Heart left ventricle (tissue), 16 donors: ENCODE results near the gene ITGB5. TPM values are rescaled to one million over a fixed set of nuclear protein-coding genes. Genes with fewer than 3 reads are reported as not detected.

Experiments
- ATAC-seq, 4 donors: fragments of 200-7000 bp; cut with Tn5 transposase; one replicate each; pipeline ENCODE4 v1.9.1; 2020 to 2022; ENCODE audit warnings: moderate library complexity in 4 of 4, mild to moderate bottlenecking in 3 of 4, moderate number of reproducible peaks in 1 of 4
- DNase-seq, 5 donors: peaks; one replicate each; pipeline ENCODE4 v3.0.0-alpha.2; 2020
- H3K27ac ChIP-seq, 12 donors: fragments of 200-600 bp; sonication (generic) in 4 of 12; one replicate each; pipeline versions ENCODE4 v1.5.0 to v1.8.0; 2016 to 2022; ENCODE audit warnings: mild to moderate bottlenecking in 2 of 12
- H3K27me3 ChIP-seq, 9 donors: fragments of 200-600 bp; sonication (generic) in 2 of 9; one replicate each; pipeline versions ENCODE4 v1.5.1 to v1.8.0; 2016 to 2022; ENCODE audit warnings: mild to moderate bottlenecking in 3 of 9
- H3K36me3 ChIP-seq, 9 donors: fragments of 200-600 bp; sonication (generic) in 2 of 9; one replicate each; pipeline versions ENCODE4 v1.5.0 to v1.8.0; 2018 to 2022; ENCODE audit warnings: mild to moderate bottlenecking in 2 of 9
- H3K4me1 ChIP-seq, 12 donors: fragments of 200-600 bp; sonication (generic) in 4 of 12; one replicate each; pipeline versions ENCODE4 v1.5.0 to v1.8.0; 2016 to 2022; ENCODE audit warnings: mild to moderate bottlenecking in 3 of 12
- H3K4me3 ChIP-seq, 12 donors: fragments of 200-600 bp; sonication (generic) in 4 of 12; one replicate each; pipeline versions ENCODE4 v1.5.0 to v1.8.0; 2017 to 2022; ENCODE audit warnings: mild to moderate bottlenecking in 9 of 12, moderate library complexity in 4 of 12
- H3K9me3 ChIP-seq, 12 donors: fragments of 200-600 bp; sonication (generic) in 4 of 12; one replicate each; pipeline versions ENCODE4 v1.5.0 to v1.8.0; 2016 to 2022; ENCODE audit warnings: mild to moderate bottlenecking in 1 of 12
- CTCF ChIP-seq, 12 donors: fragments of 200-600 bp; sonication (generic) in 4 of 12; IDR thresholded peaks; one replicate each; pipeline versions ENCODE4 v1.5.0 to v1.8.0; 2018 to 2022; ENCODE audit warnings: antibody characterized with exemption in 12 of 12, mild to moderate bottlenecking in 5 of 12
- POLR2A ChIP-seq, 2 donors: fragments of 450-650 bp; IDR thresholded peaks; one replicate each; pipeline ENCODE4 v1.6.1; 2017; ENCODE audit warnings: antibody characterized with exemption in 2 of 2, mild to moderate bottlenecking in 2 of 2, moderate library complexity in 2 of 2
- WGBS, 4 donors: extraction: QIAGEN DNeasy Blood & Tissue Kit in 2 of 4; methylation state at CpG; one replicate each; pipeline versions ENCODE4 v1.1.5 to v1.1.7; 2013 to 2018; 5-methylcytosine and 5-hydroxymethylcytosine counted together
- intact Hi-C, 10 donors: fragments of 100-400 bp; cut with DNase I; formaldehyde crosslinking; loops; one replicate each; pipeline versions ENCODE4 v1.11.1 to v1.14.2; 2022
- polyA plus RNA-seq, 2 donors: library from polyadenylated mRNA; stranded (reverse); fragments of 200-250 nt; gene quantifications; one replicate each; pipeline ENCODE4 v1.2.3, GENCODE V29; 2013
- total RNA-seq, 9 donors: library from RNA; depleted of rRNA in 2 of 9; stranded (reverse); fragments of >200 nt in 2 of 9; fragmentation: NEBNext Ultra II Directional in 3 of 9; extraction: Animal tissue kit (Norgen Biotek cat#: 25700) in 3 of 9; gene quantifications; one replicate each; pipeline versions ENCODE4 v1.1.0 to v1.2.4, GENCODE V29; 2016 to 2023
- donor health status: ischemic (EF 13 %, LVEDD 7.1; RV severe dilation, severe dysfunction).
- donor health status: healthy with polysubstance abuse.
- donor health status: DM: no; HTN: yes; CAD: no.
- donor health status: DM: no; HTN: no; CAD: no.
- donor health status: ischemic (EF 25% LVEDD 6.9; RV normal size, moderate dysfunction).
- donor health status: ischemic (EF 25% LVEDD 5.7; RV mildly dilated, moderate dysfunction).
- donor health status: healthy.
- donor health status: DM: yes; HTN: yes; CAD: no.
- donor health status: ischemic (EF 35%, LVEDD 5.7; RV mildly dilated, moderate dysfunction).
- donor health status: nonischemic (EF 11% LVEDD 7.7; RV severe dilation, severe dysfunction).
- donor health status: DM: yes; HTN: yes; CAD: no.
- donor health status: PGD.
- donor health status: ischemic (EF 29% LVEDD 5.4; RV normal size, mild dysfunction).
- donor health status: nonischemic (EF 23%, LVEDD 6.1; RV moderate dilation, normal function).

The ITGB5 gene
- total and polyA plus RNA-seq, 11 donors: 23.1 to 223 (median 118) TPM

GRCh38 chr3:124878561-124879336 is 8.4 kb downstream of the ITGB5 start:
- Histone ChIP-seq H3K4me3 (no peak overlapping the region), H3K36me3 (no peaks in the 10 kb centered on the region), H3K27me3 (no peaks in the 10 kb centered on the region), H3K27ac (peak overlapping the region; percentile 44 to 84 (median 62)), H3K9me3 (no peaks in the 10 kb centered on the region), H3K4me1 (peaks cover 6 to 78% (median 65%) of the 10 kb centered on the region in 12 donors)
- TF ChIP-seq CTCF (IDR thresholded peaks at IDR 0.05) (no peak), POLR2A (IDR thresholded peaks at IDR 0.05) (no peak)
- DNase-seq (peak in 2 of 5 donors; percentile 34 to 52), ATAC-seq (peak; percentile 69 to 84 (median 81))
- intact Hi-C loops: loop anchor here in 2 of 10 donors (5.0 kb wide), 1 partner anchor 36 kb away; no protein-coding TSS in a partner anchor
- 10 to 17% (median 12%) methylated on average over 6 of the region's 6 CpGs for WGBS, 4 donors

GRCh38 chr3:124877674-124878073 is 9.5 kb downstream of the ITGB5 start:
- Histone ChIP-seq H3K9me3 (no peaks in the 10 kb centered on the region), H3K4me3 (no peak overlapping the region), H3K27ac (peak overlapping the region in 7 of 12 donors; percentile 52 to 84 (median 69)), H3K27me3 (no peaks in the 10 kb centered on the region), H3K36me3 (peaks cover 0 to 7% (median 4%) of the 10 kb centered on the region in 9 donors), H3K4me1 (peaks cover 6 to 73% (median 55%) of the 10 kb centered on the region in 12 donors)
- intact Hi-C loops: loop anchor here in 2 of 10 donors (5.0 kb wide), 1 partner anchor 35 kb away; no protein-coding TSS in a partner anchor
- no peak for ATAC-seq
- TF ChIP-seq POLR2A (IDR thresholded peaks at IDR 0.05) (no peak), CTCF (IDR thresholded peaks at IDR 0.05) (no peak)
- WGBS, 4 donors: 94 to 98% (median 96%) methylated on average over 3 of the region's 3 CpGs
- DNase-seq: no peak

GRCh38 chr3:124876401-124876878 is 10.7 kb downstream of the ITGB5 start:
- DNase-seq (peak in 1 of 5 donors; percentile 50), ATAC-seq (peak in 3 of 4 donors; percentile 9 to 41 (median 20))
- intact Hi-C loops: loop anchor here in 2 of 10 donors (5.0 kb wide), 1 partner anchor 34 kb away; no protein-coding TSS in a partner anchor
- WGBS, 4 donors: 39 to 70% (median 49%) methylated on average over 3 of the region's 3 CpGs
- Histone ChIP-seq H3K36me3 (peaks cover 0 to 19% (median 17%) of the 10 kb centered on the region in 9 donors), H3K4me3 (no peak overlapping the region), H3K9me3 (no peaks in the 10 kb centered on the region), H3K27ac (peak overlapping the region in 6 of 12 donors; percentile 27 to 81 (median 42)), H3K4me1 (peaks cover 6 to 67% (median 49%) of the 10 kb centered on the region in 12 donors), H3K27me3 (no peaks in the 10 kb centered on the region)
- no peak for TF ChIP-seq POLR2A (IDR thresholded peaks at IDR 0.05)
- TF ChIP-seq CTCF (IDR thresholded peaks at IDR 0.05): no peak

GRCh38 chr3:124873226-124873625 is 13.9 kb downstream of the ITGB5 start:
- ATAC-seq (no peak), DNase-seq (no peak)
- H3K4me1 ChIP-seq: peaks cover 1 to 48% (median 34%) of the 10 kb centered on the region in 12 donors
- WGBS, 4 donors: 67 to 83% (median 78%) methylated on average over 1 of the region's 1 CpG
- H3K27ac ChIP-seq: no peak overlapping the region
- H3K4me3 ChIP-seq: no peak overlapping the region
- peaks cover 0 to 36% (median 27%) of the 10 kb centered on the region in 9 donors for H3K36me3 ChIP-seq
- TF ChIP-seq POLR2A (IDR thresholded peaks at IDR 0.05): no peak
- TF ChIP-seq CTCF (IDR thresholded peaks at IDR 0.05): no peak
- intact Hi-C loops: no loop called here
- H3K9me3 ChIP-seq: no peaks in the 10 kb centered on the region
- no peaks in the 10 kb centered on the region for H3K27me3 ChIP-seq
